ENCODE measurements around the gene PRKCG.

Gene PRKCG

GRCh38 chr19:53898636-53899341 lies 16.8 kb downstream of the PRKCG start:
- no peak for DNase-seq (ENCODE audit: low spot score)

GRCh38 chr19:53900191-53900860 lies 18.3 kb downstream of the PRKCG start:
- no peak for DNase-seq (ENCODE audit: low spot score)

GRCh38 chr19:53903055-53903680 lies 21.2 kb downstream of the PRKCG start:
- DNase-seq (ENCODE audit: low spot score), result no peak

GRCh38 chr19:53904909-53905308 lies 22.9 kb downstream of the PRKCG start:
- no peak for DNase-seq (ENCODE audit: low spot score)

- DNase-seq (ENCODE audit: low spot score), result no peak
Measured at GRCh38 chr19:53905787-53906186, 23.8 kb downstream of the PRKCG start.

- DNase-seq (ENCODE audit: low spot score), result no peak
Measured at GRCh38 chr19:53906211-53907192, 24.5 kb downstream of the PRKCG start.

GRCh38 chr19:53907193-53907581 lies 25.2 kb downstream of the PRKCG start:
- no peak for DNase-seq (ENCODE audit: low spot score)

GRCh38 chr19:53907690-53908089 lies 25.7 kb downstream of the PRKCG start:
- DNase-seq (ENCODE audit: low spot score), result no peak

- no peak for DNase-seq (ENCODE audit: low spot score)
Measured at GRCh38 chr19:53908106-53908934, 26.3 kb downstream of the PRKCG start.

GRCh38 chr19:53908935-53909415 lies 27.0 kb downstream of the PRKCG start, which contains the start of gene CACNG7:
CACNG7 (plus strand) TSS chr19:53909278; CDS start chr19:53912832, 3,554 bp downstream.
- DNase-seq (ENCODE audit: low spot score), result no peak

- no peak for DNase-seq (ENCODE audit: low spot score)
Measured at GRCh38 chr19:53909471-53910169, 27.6 kb downstream of the PRKCG start.

- DNase-seq (ENCODE audit: low spot score), result no peak
Measured at GRCh38 chr19:53910170-53910518, 28.1 kb downstream of the PRKCG start.

GRCh38 chr19:53912653-53913052 lies 30.7 kb downstream of the PRKCG start:
- DNase-seq (ENCODE audit: low spot score), result no peak

- no peak for DNase-seq (ENCODE audit: low spot score)
Measured at GRCh38 chr19:53915000-53915399, 33.0 kb downstream of the PRKCG start.

- DNase-seq (ENCODE audit: low spot score), result no peak
Measured at GRCh38 chr19:53916004-53916403, 34.0 kb downstream of the PRKCG start.

- no peak for DNase-seq (ENCODE audit: low spot score)
Measured at GRCh38 chr19:53917356-53917755, 35.4 kb downstream of the PRKCG start.

- no peak for DNase-seq (ENCODE audit: low spot score)
Measured at GRCh38 chr19:53927739-53928138, 45.7 kb downstream of the PRKCG start.

GRCh38 chr19:53936029-53936428 lies 54.0 kb downstream of the PRKCG start:
- no peak for DNase-seq (ENCODE audit: low spot score)

- no peak for DNase-seq (ENCODE audit: low spot score)
Measured at GRCh38 chr19:53942001-53942786, 60.2 kb downstream of the PRKCG start.

- DNase-seq (ENCODE audit: low spot score), result no peak
Measured at GRCh38 chr19:53944416-53944815, 62.4 kb downstream of the PRKCG start.
